Middle frontal gyrus (tissue), 1 donor: Measurements from ENCODE around the gene CCDC117.
A peak's percentile ranks its signal among the peaks of the same experiment; 100 is the strongest.

Experiments
- DNase-seq: peaks from one replicate; pipeline ENCODE4 v3.0.0-alpha.2; 2015; ENCODE audit warnings: low spot score; ENCODE audit errors: extremely low spot score

CCDC117 gene

GRCh38 chr22:28769394-28770085 is 3.0 kb upstream of the CCDC117 start:
- DNase-seq: no peak

- no peak for DNase-seq
Observed at GRCh38 chr22:28771195-28771791, 1.2 kb upstream of the CCDC117 start.

GRCh38 chr22:28773461-28773867 is 969 bp downstream of the CCDC117 start:
- DNase-seq: no peak

DNA sequence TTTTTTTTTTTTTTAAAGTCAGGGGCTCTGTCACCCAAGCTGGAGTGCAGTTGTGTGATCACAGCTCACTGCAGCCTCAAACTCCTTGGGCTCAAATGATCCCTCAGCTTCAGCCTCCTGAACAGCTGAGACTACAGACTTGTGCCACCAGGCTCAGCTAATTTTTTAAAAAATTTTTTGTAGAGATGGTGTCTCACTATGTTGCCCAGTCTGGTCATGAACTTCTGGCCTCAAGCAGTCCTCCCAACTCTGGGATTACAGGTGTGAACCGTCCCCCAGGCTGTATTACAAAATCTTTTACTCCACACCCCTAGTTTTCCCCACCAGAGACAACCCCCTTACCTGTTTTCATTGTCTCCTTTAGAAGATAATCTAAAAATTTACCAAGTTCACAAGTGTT is 1.9 kb downstream of the CCDC117 start:
- no peak for DNase-seq

DNA sequence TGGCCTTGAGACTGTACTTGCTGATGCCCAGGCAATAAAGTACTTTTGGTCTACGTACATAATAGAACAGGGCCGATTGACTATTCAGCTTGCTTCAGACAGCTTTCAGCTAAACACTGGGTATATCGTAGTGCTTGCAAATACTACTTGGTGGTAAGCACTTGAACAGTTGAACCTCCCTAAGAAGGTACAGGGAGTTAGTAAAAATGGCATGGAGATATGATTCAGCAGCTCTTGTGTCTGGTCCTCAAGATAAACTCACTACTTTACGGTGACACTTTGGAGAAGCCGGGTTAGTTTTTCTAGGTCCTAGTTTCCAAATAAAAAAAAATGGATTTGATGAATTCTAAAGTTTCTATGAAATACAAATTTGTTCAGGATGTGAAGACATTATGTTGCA is 7.3 kb downstream of the CCDC117 start:
- no peak for DNase-seq

- DNase-seq: no peak
Observed at GRCh38 chr22:28780296-28780695, 7.8 kb downstream of the CCDC117 start.

- DNase-seq: no peak
Observed at GRCh38 chr22:28783786-28784671, 11.5 kb downstream of the CCDC117 start.

GRCh38 chr22:28788601-28789000 is 16.1 kb downstream of the CCDC117 start:
- no peak for DNase-seq

GRCh38 chr22:28791124-28791523 is 18.6 kb downstream of the CCDC117 start:
- DNase-seq: no peak

DNA sequence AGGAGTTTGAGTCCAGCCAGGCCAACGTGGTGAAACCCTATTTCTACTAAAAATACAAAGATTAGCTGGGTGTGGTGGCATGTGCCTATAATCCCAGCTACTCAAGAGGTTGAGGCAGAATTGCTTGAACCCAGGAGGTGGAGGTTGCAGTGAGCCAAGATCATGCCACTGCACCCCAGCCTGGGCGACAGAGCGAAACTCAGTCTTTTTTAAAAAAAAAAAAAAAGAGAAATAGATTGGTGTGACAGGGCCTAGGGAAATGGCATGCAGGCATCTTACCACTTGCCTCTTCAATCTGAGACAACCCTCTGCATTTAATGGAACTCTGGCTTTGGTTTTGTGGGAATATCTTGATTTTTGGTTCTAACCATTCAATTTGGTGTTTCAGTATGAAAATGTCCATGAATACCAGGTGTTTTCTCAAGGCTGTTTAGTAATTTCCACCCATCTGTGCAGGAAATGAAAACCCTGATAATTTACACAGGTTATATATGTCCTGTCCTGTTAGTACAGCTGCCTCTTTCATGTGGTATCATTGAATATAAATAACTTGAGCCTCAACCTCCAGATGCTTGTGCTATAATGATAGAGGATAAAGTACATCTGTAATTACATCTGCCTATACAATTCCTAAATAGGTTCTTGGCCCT is 19.5 kb downstream of the CCDC117 start:
- DNase-seq: no peak

DNA sequence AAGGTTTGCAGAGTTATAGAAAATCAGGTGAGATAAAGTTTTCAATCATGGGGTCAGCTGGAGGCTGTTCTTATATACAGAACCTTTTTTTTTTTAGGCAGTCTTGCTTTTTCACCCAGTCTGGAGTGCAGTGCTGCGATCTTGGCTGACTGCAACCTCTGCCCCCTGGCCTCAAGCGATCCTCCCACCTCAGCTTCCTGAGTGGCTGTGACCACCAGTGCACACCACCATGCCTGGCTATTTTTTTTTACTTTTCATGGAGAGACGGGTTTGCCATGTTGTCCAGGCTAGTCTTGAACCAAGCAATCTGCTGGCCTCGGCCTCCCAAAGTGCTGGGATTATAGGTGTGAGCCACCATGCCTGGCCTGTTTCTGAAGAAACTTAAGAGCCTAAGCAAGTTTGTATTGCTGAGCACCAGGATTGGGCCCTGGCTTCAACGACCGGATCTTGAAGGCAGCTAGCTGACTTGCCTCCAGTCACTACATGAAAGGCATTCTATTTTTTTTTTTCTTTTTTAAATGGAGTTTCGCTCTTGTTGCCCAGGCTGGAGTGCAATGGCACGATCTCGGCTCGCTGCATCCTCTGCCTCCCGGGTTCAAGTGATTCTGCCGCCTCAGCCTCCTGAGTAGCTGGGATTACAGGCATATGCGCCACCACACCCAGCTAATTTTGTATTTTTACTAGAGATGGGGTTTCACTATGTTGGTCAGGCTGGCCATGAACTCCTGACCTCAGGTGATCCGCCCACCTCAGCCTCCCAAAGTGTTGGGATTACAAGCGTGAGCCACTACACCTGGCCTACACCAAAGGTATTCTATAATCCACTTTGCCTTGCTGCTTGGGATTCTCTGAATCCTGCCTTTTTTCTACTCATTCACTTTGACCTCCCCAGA is 20.2 kb downstream of the CCDC117 start:
- DNase-seq: no peak

DNA sequence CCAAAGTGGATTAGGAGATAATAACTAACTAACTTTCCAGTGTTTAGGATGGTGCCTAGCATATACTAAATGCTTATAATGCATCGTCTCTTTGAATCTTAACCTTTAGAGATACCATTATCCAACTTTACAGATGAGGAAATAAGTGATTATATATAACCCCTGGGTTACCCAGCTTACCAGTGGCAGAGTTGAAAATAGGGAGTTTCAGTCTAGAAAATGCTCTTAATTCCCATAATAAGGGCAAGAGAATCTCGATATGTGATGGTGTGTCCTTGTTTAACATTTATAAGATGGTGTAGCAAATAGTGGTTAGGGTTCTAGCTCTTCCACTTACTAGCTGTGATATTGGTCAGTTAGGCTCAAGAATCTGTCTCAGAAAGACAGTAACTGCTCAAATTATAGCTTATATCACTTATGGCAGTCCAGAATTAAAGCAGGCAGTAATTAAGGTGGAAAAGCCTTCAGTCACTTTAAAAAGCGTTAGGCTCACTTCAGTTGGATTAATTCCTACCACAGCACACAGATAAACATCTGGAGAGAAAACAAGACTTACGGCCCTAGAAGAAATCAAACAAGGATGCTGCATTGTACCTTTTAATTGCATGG is 21.6 kb downstream of the CCDC117 start:
- no peak for DNase-seq

- no peak for DNase-seq
Observed at GRCh38 chr22:28795071-28795693, 22.7 kb downstream of the CCDC117 start.

GRCh38 chr22:28795932-28796856 is 23.7 kb downstream of the CCDC117 start:
- no peak for DNase-seq

GRCh38 chr22:28798810-28799605 is 26.5 kb downstream of the CCDC117 start:
- no peak for DNase-seq

GRCh38 chr22:28799606-28800307 is 27.3 kb downstream of the CCDC117 start:
- DNase-seq: no peak

GRCh38 chr22:28800308-28801041 is 28.0 kb downstream of the CCDC117 start, which contains the start of gene XBP1:
TSS of gene XBP1 (minus strand) at chr22:28800569.
- DNase-seq: peak; percentile 92
